Fibroblast of the conjunctiva (primary cell): ENCODE results near the gene CREB5.

Source experiments
- DNase-seq: peaks from one replicate; pipeline ENCODE4 v3.0.0-alpha.2; 2010; ENCODE audit warnings: low read depth

Gene CREB5

DNA sequence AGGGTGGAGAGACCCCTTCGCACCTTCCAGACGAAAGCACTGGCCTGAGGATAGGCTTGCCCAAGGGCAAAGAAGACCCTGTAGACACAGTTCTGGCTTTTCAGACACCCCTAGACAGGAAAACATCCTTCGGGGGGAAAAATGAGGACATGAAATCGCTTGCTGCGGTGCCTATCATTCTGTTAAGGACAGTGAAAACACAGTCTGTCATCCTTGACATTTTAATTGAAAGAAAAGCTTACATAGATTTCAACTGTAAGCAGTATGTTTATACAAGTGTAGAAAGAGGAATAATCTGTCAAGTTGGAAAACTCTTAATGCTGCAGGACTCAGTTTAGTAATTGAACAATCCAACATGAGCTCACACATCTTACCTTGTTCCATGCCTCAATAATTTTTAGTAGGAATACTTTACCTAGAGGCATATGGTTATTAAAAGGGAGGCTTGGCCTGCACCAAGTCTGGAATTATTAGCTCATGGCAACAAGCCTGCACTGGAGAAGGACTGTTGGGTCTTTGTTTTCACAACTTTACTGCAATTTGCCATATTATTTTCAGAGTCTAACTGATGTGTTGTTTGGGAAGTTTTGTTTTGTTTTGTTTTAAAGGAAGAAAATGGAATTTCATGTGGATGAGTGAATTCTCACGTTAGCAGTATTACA, 302.3 kb downstream of the CREB5 start:
- DNase-seq = no peak

DNA sequence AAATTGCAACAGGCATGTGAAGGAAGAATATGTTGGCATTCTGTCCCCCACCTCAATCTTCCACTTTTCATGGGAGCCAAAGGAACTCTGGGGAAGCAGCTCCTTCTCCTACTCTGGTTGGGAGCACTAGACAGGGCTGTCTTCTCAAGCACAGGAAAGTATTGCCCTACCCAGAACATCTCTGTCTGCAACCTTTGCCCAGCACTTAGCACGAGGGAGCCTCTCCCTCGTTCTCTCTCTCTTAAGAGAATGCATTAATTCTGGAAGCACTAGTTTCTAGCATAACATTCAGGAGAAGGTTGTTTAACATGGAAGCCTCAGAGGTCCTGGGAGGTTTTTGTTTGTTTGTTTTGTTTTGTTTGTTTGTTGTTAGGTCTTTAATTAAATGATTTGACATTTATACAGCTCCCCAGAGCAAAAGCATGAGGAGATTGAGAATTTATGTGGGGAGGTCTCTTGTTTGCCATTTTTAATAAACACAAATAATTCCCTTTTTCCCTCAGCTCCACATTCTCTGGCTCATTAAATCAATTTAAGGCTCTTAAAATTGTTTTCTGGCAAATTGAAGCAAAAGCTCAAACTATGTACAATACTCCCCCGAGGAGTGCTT, 305.2 kb downstream of the CREB5 start:
- no peak for DNase-seq

DNA sequence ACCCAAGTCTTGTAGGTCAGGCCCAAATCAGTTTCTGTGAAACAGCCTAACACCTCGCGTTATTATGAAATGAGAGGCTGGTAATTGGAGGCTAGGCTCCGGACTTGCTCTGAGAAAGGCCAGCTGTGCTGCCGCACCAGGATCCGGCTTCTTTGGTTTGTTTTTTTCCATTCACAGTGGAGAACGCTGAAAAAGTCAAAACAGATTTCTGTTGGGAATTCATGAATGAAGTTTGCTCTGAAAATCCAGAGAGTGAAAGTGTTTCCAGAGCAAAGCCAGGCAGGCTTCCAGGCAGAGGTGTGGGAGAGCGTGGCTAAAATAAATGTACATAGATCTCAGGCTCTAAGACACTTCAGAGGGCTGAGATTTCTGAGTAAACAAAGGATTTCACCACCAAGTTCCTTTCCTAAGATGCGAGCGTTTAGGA, 305.8 kb downstream of the CREB5 start:
- no peak for DNase-seq

DNA sequence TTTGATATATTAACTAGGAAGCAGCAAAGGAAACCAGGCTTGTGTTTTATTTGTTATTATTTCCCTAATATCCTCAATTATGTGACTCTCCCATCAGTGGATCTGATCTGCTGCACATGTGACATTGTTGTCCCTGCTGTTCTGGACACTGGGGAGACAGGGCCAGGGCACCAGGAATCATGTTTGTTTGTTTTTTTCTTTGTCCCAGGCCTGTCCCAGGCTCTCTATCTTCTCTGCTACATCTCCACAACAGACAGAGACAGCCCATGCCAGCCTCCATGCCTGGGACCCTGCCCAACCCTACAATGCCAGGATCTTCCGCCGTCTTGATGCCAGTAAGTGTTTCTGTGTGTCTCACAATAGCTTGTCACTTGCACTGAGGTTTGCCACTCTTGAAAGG, 306.2 kb downstream of the CREB5 start:
- no peak for DNase-seq

DNA sequence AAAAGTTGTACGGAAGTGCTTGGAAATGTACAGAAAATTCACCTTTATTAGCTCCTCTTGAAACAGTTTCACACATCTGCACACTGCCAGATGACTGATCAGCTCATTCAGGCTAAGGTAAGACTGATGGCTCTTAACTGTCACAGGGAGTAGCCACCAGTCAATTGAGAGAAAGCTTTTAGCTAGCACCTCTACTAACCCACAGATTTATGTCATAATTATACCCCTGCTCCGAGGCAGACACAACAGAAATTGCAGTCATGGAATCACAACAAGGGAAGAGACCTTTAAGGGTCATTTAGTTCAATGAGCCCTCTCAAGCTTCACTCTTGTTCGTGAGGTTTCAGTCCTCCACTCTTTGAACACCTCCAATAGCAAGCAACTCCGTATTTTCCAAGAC, 310.4 kb downstream of the CREB5 start:
- no peak for DNase-seq

DNA sequence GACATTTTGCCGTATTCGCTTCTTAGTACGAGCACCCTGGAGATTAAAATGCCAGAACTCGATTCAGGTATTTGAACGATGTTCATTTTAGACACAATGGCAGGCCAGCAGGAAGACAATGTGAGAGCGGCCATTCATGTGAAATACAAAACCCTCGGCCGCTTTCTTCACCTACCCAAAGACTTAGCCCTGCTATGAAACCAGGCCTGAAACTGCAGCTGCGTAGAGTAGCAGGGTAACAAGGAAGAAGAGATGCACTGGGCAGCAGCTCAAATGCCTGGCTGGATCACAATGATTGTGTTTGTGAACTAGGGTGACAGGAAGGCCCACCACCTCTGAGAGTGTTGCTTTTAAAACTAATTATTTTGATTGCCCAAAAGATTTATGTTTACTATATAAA, 311.0 kb downstream of the CREB5 start:
- DNase-seq = no peak

DNA sequence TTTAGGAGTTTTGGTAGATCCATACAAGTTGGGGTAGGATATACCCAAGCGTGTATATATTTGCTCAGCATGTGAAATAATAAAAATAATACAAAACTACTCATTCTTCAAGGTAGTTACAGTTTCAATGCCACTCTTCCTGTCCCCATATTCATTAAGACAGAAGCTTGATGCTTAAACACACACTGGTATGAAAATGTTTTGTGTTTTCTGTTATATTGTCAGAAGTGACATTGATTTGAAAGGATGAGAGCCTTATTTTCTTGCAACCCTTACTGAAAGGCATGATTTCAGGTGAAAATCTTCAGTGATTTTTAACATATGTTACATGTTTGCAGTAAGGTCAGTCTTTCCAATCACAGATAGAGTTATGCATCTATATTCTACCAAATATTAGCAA, 312.2 kb downstream of the CREB5 start:
- DNase-seq = no peak

DNA sequence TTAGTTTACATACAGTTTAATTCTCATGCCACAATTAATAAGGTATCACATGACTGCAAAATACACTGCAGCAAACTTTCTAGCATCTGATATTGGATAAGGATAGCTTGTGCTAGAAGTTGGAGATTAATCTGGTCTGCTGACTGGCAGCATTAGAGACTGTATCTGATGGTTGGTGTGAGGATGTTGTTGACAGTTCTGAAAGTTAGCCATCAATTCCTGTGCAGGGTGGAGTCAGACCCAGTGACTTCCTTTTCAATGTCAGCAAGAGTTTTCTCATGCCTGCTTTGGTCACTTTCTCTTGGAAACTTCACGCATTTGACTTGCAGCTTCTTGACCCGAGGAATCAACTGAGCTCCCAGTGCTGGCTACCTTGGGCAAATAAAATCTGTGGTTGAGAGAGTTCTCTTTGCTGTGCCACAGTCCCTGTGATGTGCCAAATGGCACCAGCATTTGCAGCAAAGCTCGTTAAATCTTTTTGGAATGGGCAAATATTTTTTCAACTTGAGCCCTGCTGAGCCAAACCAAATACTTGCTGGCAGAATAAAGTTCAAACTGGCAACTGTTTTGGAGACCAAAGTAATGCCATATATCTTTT, 312.8 kb downstream of the CREB5 start:
- DNase-seq = no peak

DNA sequence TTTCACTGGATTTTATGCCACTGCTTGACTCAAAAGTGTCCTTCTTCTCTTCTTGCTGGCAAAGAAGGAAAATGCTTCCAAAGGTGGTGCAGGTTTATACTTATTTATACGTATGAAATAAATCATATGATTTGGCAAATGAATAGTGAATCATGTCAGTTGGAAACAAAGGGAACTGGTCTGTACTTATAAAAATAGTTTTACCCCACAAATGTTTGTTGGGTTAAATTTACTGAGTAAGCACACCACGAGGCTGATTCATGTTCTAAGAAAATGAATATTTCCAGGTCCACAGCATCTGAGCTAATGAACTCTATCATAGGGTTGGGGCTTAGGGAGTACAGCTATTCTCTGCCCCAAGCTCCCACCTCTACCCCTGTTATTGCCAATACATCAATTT, 313.6 kb downstream of the CREB5 start:
- DNase-seq = no peak

DNA sequence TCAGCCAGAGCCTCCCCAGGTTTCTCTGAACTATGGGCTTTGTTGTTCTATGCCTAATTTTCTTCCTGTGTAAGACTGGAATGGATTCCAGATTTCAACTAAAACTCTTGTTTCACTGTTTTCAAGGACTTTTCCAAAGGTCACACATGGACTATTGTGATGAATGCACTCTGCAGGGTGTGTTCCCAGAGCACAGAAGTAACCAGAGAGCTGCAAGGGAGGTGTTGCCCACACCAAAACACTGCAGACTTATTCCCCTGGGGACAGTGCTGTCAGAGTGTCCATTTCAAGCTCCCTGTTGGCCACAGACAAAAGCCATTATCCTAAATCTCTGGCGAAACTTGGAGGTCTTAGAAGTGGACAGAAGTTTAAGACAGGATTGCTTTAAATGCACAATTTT, 314.2 kb downstream of the CREB5 start:
- no peak for DNase-seq

DNA sequence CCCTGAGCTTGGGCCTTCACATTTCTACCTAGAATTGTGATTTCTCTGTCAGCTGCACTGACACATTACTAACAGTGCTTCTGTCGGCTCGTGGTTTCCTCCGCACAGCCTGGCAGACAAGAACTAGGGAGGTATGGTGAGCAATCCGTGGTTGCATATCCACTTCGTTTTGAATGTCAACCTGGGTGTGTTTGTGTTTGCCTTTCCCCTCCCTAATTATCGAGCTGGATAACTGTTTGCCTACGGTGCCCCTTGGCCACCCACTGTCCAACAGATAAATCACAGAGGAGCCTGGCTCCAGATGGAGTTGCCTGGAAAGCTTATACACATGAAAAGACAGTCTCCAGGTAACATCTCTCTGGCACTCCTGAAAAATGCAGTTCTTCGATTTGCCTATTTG, 317.0 kb downstream of the CREB5 start:
- no peak for DNase-seq

DNA sequence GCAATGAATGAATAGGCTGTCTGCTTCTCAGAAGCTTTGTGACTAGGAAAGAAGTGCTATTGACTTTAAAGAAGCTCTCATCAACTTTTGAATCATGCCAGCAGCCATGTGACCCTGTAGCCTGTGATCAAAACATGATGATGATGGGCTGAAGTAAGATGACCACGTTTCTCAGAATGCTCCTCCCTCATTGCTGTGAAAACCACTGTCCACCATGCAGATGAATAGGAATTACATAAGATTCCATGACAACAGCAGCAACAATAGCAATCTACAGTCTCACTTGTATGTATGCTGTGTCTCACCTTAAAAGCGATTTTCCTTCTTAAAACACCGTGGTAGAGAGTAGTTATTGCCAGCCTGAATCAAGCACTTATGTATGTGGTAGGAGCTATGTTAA, 317.4 kb downstream of the CREB5 start:
- DNase-seq = no peak

DNA sequence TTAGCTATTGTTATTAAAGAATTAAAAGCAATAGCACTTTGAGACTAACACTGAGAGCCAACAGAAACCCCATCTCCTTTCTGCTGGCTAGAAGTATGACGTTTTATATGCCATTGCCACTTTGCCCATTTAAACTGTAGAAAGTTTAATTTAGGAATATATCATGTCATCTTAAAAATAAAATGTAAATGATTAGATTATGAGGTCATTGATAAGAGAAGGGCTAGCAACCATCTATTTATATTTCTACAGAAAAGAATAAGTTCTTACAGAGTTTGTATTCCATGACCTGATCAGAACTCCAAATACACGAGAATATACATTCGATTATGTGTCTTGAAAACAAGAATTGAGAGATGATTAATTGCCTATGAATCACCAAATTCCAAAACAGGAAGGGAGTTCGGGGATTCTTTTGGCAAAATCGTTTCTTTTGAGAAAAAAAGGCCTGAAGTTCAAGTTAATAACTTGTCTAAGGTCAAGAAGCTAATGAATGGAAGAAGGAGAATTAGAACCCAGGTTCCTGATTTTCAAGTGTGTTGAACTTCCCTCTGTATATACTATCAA, 318.9 kb downstream of the CREB5 start:
- DNase-seq = no peak

DNA sequence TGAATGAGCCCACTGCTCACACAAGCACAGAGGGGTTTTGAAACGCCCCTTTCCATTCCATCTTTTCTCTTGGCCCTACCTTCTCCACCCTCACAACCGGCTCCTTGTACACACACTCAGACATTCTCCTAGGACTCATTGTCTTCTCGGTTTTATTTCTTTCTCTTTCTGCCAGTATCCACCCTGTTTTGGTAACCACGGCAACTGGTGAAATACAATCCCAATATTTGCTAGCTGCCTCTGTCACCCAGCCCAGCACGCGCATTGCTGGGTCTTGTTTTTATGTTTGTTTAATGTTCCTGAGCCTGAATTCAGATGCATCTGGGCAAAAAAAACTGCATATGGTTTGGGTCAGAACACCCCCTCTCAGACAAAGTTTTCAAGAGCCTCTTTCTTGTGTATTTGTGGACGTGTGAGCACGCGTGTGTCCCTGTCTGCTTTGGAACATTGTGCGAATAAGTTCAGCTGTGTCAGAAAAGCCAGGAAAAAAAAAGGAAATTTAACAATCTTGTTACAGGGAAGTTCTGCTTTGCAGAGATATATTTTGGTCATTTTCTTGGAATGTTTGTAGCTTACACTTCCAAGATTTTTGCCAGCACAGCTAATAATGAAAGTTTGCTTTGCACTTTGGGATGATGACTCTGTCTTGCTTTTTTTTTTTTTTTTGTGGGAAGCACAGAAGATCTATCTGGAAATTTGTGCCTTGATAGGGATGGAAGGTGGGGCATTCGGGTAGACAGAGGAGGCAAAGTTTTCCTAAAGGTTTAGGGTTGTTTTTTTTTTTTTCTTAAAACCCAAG, 320.0 kb downstream of the CREB5 start:
- DNase-seq = peak; percentile 81

DNA sequence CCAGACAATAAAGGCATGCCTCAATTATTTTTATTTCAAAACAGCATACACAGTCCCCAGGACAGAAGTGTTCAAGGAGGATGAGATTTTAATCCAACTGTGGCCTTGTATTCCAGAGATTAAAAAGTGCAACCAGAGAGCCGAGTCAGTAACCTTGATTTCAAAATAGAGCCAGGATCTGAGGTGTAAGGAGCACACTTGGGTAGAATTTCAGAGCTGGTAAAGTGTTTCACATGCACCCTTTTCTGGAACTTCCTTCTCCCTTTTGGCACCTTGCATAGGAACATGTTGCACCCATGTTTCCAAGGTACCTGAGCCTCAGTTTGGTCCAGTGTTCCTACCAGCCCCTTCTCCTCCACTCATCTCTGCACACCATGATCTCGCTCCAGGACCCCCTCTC, 320.7 kb downstream of the CREB5 start:
- DNase-seq = no peak

DNA sequence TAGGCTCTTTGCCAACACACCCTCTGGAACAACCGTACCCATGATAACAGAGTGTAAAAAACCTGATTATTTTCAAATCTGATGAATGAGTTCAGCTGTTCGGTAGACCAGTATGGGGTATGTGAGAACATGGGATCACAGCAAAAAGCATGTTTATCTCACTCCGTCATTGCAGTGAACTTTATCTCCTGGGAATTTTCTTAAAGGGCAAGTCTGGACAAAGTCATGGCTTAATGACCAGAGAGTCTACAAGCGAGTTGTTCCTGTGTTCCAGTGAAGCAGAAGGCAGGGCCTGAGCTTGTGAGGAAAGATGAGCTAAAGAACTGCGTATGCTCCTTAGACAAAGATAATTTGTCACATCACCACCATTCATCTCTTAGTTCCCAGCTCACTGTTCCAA, 326.1 kb downstream of the CREB5 start:
- DNase-seq = no peak

DNA sequence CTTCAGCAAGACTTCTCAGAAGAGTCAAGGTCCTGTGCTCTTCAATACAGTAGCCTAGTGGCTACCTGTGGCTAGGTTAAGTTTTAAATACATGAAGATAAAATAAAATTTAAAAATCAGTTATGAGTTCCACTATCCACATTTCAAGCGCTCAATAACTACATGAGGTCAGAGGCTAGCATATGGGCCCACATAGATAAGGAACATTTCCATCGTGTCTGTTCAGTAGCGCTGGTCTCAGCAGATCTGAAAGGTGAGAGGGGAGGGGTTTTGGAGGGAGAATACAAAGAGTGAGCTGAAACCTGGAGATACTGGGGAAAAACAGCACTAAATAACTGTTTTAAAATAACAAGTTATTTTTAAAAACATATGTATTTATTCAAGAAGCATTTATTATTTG, 326.8 kb downstream of the CREB5 start:
- no peak for DNase-seq

DNA sequence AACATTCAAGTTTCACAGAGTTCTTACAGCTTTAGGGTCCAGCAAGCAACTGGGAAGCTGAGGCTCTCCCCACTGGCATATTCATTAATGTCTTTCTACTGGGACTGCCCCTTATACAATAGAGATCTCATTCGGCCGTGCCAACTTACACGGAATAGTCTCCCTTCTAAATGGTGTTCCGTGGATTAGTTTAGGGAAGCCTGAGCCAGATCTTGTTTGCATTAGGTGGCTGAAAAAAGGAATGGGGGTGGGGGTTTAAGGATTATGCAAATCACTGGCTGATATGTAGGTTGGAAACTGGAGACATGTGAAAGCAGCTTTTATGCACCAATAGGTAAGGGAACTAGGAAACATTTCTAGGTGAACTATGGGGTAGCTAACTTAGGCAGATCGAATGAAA, 327.5 kb downstream of the CREB5 start:
- no peak for DNase-seq

DNA sequence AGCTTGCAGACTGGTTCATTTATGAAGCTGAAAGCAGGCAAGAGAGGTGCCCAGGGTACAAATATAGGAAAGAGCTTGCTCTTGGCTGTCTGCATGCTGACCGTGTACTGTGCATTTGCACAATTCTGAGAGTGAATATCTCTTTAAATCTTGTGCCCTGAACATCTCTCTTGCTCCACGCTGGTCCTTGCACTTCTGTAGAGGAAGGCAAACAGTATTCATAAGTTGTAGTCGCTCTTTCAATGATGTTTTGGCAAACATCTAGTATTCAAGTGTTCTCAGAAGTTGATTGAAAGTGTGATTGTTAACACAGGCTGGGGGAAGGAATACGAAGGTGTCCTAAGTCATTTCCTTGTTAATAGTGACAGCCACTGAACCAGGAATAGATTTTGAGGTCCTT, 332.6 kb downstream of the CREB5 start:
- DNase-seq = no peak

DNA sequence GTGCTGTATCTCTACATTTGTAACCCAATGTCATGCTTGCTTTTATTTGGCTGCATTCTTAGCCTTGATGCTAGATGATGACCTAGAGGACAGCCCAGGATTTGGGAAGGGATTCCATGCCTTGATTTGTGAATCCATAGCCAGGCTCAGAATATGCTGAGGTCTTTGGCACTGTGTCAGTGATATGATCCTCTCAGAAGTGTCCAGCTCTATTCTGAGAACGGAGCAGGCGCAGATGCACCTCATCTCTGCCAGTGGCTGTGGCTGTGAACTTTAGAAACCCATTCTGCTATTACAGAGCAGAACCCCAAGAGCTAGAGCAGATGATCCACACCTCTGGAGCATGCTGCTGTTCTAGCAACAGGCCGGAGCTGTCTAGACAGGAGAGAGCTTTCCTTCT, 333.0 kb downstream of the CREB5 start:
- DNase-seq = no peak

DNA sequence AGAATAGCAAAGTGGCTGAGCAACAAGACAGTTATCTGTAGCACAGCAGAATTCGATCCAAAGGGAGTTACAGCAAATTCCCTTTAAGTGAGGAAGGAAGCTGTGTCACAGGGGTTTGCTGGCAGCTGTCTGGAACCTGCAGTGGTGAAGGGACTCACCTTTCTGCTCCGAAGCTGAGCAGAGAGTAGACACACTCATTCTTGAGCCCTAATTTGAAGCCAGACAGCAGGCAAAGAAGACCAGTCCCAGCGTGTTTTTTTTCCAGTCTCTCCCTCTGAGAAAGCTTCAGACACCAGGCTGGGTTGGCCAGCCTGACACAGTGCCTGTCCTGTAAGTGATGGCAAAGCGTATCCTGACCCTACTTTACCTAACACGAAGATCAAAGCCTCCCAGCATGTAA, 335.1 kb downstream of the CREB5 start:
- no peak for DNase-seq

DNA sequence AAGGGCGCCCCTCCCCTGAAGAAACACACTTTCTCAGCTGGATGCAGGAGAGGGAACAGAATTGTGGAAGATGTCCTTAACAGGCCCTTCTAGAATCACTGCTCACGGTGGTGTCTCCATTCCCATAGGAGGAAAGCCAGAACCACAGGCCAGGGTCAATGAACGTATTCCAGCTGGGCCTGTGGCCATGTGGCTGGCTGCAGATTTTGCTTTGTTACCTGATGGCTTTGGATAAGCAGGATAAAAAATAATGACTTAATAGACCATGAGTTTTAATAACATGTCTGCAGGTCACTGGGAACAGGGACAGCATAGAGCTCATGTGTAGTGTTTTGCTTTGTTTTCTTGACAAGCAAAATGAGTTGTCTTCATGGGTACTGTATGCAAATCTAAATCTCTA, 335.5 kb downstream of the CREB5 start:
- DNase-seq = no peak

DNA sequence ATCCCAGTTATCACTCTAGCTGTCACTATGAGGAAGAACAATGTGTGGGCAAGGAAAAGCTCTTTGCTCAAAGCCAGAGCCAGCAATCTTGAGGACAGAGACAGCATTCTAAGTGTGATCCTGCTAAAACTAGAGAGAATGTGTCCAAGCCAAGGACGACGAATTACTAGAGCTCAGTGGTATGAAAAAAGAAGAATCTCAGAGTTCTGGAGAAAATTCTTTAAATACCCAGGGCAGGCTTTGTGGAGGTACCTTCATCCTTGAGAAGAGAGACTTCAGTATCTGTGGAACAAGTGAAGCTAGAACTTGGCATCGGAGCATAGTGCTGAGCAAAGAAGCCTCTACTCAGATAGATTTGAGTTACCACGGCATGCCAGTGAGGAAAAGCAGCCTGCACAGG, 336.0 kb downstream of the CREB5 start:
- DNase-seq = no peak
